ENCODE results near the gene ARID3B.
A peak's percentile ranks its signal among the peaks of the same experiment; 100 is the strongest.
"Not testable (repeated sequence)": the region's sequence is repeated elsewhere in the genome, so short reads cannot be mapped to it uniquely, and the experiment has no call there.

Gene ARID3B, protein sequence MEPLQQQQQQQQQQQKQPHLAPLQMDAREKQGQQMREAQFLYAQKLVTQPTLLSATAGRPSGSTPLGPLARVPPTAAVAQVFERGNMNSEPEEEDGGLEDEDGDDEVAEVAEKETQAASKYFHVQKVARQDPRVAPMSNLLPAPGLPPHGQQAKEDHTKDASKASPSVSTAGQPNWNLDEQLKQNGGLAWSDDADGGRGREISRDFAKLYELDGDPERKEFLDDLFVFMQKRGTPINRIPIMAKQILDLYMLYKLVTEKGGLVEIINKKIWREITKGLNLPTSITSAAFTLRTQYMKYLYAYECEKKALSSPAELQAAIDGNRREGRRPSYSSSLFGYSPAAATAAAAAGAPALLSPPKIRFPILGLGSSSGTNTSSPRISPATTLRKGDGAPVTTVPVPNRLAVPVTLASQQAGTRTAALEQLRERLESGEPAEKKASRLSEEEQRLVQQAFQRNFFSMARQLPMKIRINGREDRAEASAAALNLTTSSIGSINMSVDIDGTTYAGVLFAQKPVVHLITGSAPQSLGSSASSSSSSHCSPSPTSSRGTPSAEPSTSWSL

DNA sequence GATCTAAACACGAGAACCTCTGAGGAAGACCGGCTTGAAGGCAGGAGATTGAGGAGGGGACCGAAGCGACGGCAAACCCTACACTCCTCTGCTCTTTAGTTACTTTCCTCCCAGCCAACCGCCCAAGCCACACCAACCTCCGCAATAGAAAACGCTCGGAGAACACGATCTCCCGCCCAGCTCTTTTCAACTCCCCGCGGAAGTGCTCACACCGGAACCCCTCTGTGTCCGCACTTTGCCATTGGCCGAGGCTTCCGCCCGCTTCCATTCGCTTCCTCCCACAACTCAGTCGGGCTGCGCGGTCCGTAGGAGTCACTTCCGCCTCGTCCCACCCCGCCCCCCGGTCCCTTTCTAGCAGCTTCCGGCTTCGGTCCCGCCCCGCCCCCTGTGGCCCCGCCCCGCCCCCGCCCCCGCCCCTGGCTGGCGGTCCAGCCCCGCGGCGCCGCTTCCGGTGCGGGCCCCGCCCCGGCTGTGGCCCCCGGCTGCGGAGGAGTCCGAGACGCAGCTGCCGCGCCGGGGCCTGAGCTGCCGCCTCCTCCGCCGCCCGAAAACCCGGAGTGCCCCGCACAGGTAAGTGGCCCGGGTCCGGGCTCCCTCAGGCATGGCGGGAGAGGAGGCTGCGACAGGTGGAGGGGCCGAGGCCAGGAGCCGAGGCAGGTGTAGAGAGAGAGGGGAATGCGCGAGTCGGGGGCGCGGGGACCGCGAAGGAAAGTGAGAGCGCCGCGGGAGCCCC is at the start of gene ARID3B:
Gene ARID3B (plus strand): TSS at position 460 of the 733 bp plus-strand sequence. CDS start 2,717 bp downstream, outside the sequence.
- peak; percentile 96 for DNase-seq (ENCODE audit: low spot score)

DNA sequence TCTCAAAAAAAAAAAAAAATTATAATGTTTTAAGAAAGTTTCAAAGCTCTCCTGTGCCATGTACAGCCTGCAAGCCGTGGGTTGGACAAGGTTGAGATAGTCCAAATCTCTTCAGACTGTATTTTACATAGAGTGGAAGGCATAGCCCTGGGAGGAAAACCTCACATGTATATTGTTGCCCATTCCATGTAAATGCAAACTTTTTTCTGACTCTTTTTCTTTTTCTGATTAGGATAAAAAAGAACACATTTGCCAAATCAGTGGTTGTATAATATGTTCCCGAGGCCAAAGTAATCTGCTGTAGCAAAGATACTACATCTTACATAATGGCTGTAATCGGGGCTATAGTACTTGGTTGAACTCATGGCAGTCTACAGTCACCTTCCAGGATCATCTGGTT is 44.4 kb upstream of the ARID3B start:
- no peak for DNase-seq (ENCODE audit: low spot score)

DNA sequence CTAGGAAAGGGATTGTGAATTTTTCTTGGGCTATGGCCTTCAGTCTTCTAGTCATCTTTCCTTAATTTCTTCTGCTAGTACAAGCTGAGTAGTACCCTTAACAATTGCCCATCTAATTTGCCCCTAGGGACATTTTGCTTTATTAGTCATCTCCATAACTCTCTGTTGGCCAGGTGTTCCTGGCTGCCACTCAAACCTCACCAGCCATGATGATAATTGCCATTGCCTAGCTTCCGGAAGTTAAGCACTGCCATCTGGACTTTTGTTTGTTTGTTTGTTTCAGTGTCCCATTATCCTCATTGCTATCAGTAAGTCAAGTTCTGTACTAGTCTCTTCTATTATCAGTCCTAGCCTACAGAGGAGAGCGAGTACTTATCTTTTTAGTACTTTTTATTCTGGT is 43.4 kb upstream of the ARID3B start:
- no peak for DNase-seq (ENCODE audit: low spot score)

DNA sequence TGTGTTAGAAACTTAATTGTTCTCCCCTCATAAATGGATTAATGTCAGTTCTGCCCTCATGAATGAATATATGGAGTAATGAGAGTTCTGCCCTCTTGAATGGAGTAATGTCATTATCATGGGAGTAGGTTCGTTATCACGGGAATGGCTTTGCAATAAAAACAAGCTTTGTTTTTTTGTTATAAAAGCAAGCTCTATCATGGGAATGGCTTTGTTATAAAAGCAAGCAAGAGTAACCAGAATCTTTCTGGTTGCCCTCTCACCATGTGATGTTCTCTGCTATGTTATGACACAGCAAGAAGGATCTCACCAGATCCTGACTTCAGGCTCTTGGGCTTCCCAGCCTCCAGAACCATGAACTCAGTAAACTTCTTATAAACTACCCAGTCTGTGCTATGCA is 41.7 kb upstream of the ARID3B start:
- DNase-seq (ENCODE audit: low spot score): no peak

DNA sequence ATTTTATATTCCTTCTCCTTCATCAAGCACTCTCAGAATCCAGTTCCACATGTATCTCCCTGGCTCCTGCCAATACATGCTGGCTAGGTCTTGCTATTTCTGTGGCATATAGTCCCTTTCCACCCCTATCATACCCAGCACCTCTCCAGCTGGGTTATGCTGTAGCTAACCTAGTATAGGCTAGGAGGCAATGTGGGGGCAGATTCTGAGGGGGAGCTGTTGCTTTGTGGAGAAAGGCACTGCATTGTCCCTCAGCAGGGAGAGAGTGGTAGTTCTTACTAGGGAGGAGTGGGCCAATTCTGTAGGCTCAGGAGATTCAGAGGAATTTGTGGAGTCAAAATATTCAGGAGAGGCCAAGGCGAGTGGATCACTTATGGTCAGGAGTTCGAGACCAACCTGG is 40.6 kb upstream of the ARID3B start:
- DNase-seq (ENCODE audit: low spot score): no peak

DNA sequence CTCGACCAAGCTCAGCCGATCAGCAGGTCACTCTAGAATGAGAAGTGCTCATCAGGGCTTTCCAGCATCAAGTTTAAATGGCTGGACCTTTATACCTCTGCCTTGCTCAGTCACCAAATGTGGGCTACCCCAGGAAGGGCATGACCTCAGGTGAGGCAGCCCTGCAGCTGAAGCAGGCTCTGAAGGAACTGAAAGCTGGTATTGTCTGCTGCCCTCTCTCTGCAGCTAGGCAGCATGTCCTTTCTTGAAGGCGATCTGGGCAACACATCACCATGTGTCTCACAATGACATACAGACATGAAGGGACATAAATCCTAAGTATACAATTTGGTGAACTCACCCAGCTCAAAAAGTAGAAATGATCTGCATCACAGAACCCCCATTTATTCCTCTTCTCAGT is 38.7 kb upstream of the ARID3B start:
- DNase-seq (ENCODE audit: low spot score): no peak

DNA sequence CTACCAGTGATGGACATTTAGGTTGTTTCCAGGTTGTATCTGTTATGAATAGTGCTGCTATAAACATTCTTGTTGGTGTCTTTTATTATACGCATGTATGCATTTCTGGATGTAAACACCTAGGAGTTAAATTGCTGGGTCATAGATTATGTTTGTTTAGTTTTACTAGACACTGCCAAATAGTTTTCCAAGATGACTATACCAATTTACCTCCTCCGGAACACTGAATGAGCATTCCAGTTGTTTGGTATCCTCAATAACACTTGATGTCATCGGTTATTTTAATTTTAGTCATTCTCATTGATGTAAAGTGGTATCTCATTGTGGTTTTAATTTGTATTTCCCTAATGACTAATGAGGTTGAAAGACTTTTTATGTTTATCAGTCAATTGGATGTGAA is 36.6 kb upstream of the ARID3B start:
- no peak for DNase-seq (ENCODE audit: low spot score)

DNA sequence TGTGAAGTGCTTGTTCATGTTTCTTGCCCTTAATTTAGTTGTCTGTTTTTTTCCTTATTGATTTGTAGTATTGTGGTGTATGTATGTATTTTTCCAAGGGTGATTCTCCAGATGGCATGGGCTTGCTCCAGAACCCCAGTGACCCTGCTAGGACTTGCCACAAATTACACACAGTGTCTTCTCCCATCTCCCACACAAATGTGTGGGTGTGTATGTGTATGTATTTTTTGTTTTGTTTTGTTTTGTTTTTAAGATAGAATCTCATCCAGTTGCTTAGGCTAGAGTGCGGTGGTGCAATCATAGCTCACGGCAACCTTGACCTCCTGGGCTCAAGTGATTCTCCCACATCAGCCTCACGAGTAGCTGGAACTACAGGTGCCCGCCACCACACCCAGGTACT is 36.2 kb upstream of the ARID3B start:
- DNase-seq (ENCODE audit: low spot score): no peak

DNA sequence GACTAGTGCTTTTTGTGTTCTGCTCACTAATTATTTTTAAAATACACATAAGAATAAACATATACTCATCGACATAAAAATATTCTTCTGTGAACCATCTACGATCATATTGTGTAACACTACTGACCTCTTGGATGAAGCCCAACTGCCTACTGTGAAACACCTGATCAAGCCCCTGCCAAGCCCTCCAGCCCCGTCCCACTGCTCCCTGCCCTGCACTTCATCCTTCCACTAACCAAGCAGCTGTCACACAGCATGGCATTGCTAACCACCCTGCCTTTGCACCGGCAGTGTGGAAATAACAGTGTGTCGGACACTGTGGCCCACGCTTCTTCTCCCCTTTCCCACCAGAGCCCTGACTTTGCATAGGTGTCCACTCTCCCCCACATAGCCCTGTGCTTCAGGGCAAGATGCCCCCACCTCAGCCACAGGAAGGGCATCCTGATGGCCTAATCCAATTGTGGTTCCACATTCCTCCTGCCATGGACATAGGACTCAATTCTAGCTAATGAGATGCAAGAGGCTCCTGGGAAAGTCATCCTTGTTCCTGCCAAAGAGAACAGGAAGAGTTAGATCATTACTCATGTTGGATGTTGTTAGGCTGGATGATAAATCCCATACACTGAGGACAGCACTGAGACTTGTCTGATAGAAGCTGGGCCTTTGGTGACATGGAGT is 35.0 kb upstream of the ARID3B start:
- DNase-seq (ENCODE audit: low spot score): no peak

DNA sequence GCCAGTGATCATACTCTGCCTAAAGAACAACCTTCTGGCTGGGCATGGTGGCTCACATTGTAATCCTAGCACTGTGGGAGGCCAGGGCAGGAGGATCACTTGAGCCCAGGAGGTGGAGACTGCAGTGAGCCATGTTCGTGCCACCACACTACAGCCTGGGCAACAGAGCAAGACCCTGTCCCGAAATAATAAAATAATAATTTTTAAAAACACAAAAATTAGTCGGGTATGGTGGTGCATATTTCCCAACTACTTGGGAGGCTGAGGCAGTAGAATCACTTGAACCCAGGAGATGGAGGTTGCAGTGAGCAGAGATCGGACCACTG is 34.5 kb upstream of the ARID3B start:
- DNase-seq (ENCODE audit: low spot score): no peak

DNA sequence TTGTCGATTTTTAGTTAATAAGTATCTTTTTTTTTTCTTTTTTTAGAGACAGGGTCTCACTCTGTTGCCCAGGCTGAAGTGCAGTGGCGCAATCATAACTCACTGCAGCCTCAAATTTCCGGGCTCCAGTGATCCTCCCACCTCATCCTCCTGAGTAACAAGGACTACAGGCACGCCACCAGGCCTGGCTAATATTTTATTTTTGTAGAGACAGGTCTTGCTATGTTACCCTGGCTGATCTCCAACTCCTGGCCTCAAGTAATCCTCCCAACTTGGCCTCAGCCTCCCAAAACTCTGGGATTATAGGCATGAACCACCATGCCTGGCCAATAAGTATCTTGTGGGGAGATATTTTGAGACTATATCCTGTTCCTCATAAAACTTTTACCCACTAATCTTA is 29.4 kb upstream of the ARID3B start:
- DNase-seq (ENCODE audit: low spot score): no peak

DNA sequence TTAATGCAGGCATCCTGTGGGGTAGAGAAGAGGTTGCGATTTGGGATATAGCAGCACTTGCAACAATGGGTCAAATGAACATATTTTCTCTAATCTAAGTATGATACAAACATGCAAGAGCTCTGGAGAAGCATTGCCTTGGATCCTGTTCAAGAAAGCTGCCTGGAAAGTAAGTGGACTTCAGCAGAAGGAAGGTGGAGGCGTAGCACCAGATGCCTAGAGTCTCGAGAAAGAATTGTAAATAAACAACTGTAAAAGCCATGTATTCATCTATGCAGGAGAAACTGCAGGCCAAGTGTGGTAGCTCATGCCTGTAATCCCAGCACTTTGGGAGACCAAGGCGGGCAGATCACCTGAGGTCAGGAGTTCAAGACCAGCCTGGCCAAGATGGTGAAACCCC is 27.0 kb upstream of the ARID3B start:
- DNase-seq (ENCODE audit: low spot score): not testable (repeated sequence)

DNA sequence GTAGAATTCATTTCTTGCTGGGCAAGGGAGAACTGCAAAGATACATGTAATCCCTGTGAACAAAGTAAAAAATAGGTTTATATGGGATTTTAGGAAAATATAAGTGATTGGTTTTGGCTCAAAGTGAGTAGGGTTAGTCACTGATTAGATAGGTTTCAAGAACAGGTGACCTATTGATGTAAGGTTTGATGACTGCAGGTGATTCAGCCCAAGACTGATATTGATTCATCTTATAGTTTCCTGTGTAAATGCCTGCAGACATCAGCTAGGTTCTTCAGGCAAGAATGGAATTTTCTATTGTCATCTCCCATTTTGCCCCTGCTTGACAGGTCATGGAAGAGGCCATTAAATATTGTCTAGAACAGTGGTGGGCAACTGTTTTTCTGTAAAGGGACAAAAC is 23.9 kb upstream of the ARID3B start:
- DNase-seq (ENCODE audit: low spot score): no peak

DNA sequence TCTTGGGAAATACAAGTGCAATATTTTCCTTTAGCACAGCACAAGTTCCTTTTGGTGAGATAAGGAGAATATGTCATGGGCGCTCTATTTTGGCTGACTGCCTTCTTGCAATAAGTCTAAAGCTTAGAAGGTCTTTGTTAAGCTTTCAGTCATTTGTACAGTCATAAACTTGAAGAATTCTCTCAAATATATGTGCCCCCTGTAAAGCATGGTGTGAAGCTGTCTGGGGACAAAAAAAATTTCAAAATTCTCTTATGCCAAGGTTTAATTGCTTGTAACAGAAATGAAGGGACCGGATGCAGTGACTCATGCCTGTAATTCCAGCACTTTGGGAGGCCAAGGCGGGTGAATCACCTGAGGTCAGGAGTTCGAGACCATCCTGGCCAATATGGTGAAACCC is 21.7 kb upstream of the ARID3B start:
- DNase-seq (ENCODE audit: low spot score): no peak

DNA sequence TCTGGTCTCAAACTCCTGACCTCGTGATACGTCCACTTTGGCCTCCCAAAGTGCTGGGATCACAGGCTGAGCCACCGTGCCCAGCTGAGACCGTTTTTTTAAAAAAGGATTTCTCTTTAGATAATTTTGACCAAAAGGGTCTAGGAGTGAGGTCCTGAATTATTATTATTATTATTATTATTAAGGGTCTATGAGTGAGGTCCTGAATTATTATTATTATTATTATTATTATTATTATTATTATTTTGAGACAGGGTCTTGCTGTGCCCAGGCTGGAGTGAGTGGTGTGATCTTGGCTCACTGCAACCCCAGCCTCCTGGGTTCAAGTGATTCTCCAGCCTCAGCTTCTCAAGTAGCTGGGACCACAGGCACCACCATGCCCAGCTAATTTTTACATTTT is 20.6 kb upstream of the ARID3B start:
- DNase-seq (ENCODE audit: low spot score): no peak

DNA sequence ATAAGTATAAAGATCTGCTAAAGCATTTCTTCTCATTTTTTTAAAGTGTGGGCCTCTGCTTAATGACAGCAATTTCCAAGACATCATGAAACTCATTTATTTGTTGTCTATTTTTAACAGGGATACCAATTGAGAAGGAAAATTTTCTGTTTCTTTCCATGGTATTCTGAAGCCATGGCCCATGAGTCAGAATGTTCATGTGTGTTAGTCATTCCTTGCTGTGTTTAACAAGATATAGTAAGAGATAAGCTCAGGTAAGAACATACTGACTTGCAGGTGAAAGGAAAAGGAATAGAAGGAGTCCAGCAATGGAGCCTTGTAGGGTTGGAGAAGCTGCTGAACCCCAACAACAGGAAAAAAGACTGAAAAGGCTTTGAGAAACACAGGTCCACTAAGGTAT is 17.0 kb upstream of the ARID3B start:
- DNase-seq (ENCODE audit: low spot score): no peak

DNA sequence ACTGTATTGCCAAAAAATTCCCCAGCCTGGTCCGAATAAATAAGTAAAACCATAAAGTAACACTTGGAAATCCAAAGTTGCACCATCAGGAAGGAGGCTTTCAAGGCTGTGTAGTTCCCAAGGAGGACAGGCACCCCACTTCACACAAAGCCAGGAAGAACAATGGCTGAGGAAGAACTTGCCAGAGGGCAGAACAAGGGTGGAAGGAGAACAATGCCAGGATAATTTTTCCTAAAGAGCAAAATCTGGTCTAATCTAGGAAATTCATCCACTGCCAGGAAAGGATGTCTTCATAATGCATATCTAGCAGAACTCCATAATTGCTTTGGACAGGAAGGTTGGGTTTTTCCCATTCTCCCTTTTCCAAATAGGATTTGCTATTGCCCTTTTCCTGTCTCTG is 15.7 kb upstream of the ARID3B start:
- no peak for DNase-seq (ENCODE audit: low spot score)

DNA sequence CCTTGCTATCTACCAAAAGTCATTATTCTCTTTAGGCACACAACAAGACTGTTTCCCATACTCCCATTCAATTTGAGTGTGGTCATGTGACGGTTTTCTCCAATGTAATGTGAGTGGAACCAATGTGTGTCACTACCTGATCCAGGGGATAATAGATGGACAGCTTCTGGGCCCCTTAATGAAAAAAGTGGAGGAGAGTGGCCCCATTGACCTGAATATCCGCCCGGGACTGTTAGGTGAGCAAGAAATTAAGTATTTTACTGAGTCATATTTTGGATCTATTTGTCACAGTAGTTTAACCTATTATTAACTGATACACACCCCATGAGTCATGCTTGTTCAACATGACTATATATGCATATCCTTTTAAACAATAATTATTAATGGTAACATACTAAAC is 15.1 kb upstream of the ARID3B start:
- DNase-seq (ENCODE audit: low spot score): no peak

DNA sequence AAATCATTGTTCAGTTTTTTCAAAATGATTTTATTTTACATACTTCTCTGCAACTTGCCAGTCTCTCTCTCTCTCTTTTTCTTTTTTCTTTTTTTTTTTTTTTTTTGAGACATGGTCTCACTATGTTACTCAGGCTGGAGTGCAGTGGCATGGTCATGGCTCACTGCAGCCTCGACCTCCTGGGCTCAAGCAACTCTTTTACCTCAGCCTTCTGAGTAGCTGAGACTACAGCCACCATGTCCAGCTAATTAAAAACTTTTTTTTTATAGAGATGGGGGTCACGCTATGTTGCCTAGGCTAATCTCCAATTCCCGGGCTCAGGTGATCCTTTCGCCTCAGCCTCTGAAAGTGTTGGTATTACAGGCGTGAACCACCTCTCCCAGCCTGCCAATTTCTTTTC is 12.1 kb upstream of the ARID3B start:
- no peak for DNase-seq (ENCODE audit: low spot score)

DNA sequence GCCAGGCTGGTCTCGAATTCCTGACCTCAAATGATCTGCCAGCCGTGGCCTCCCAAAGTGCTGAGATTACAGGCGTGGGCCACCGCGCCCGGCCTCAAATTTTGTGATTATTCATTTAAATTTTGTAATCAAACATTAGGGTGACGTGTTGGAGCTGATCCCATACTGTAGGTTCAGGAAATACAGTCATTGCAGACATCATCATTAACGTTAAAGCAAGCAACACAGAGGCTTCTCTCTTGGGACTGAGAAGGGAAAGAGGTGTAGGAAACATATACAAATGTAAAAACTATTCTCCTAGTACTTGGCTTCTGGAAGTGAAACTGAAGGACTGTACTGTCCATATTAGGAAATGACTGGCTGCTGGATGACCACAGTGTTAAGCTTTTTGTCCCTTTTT is 11.1 kb upstream of the ARID3B start:
- DNase-seq (ENCODE audit: low spot score): no peak

DNA sequence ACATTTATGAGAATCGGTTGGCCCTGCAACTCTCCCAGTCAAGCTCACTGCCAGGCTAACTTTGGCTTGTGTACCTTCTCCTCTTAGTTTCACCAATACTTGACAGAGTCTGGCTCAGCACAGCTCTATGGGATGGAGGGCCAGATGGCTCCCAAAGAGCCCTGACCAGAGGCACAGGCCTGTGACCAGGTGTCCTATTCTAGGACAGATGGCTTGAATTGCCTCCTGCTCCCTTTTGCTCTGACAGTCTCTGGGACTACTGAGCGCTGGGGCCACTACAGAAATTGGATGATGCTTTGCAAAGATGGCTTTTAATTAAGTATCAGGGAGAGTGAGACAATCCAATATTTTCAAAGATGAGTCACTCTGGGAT is 10.3 kb upstream of the ARID3B start:
- DNase-seq (ENCODE audit: low spot score): no peak

DNA sequence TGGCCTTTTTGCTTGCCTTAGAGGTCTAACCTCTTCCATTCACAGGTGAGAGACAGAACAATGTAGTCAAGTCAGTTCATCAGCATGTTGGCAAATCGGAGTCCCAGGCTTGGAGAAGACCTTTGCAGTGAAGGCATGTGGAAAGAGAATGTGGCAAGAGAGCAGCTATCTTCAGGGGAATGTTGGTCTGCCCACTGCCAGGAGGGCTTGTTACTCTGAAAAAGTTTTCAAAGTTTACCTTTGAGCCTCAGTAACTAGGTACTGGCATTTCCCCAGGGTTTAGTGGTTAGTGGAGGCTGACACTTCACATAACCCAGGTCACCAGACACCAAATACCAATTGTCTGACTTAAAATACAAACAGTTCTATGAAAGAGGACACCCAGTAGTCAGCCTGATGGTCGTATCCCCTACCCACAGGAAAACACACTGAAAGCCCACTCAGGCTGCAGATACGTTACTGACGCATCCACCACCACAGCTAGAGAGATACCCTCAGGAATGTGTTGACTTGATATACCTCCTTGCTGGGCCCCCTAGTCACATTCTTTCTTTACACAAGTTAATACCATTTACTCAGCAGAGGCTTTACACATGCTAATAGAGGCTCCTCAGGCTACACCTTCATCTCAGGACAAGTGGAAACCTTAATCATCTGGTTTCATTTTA is 9.7 kb upstream of the ARID3B start:
- no peak for DNase-seq (ENCODE audit: low spot score)

All from germinal center (tissue), 1 donor.